GM12892 (cell line): ENCODE data around the gene USP4.

Experiments used
- POLR2A ChIP-seq: IDR thresholded peaks from 2 replicates; pipeline ENCODE4 v1.6.1; 2011; ENCODE audit warnings: low read depth, low read length, control low read depth
- POLR2AphosphoS5 ChIP-seq: IDR thresholded peaks from 2 replicates; pipeline ENCODE4 v1.6.1; 2011; ENCODE audit warnings: low read depth, low read length, control low read depth

- TF ChIP-seq POLR2AphosphoS5 (no peak), POLR2A (no peak)
These were observed 102.5 kb downstream of the USP4 start for GRCh38 chr3:49237344-49237743.
